ENCODE data around the gene RPTOR. TPM values are rescaled to one million over a fixed set of nuclear protein-coding genes. Genes with fewer than 3 reads are reported as not detected.

RPTOR gene
- polyA plus RNA-seq, 1 donor (not counting 4 experiments of a cell fraction or from before 2014, with no cell fraction given), result 4.0 TPM

DNA sequence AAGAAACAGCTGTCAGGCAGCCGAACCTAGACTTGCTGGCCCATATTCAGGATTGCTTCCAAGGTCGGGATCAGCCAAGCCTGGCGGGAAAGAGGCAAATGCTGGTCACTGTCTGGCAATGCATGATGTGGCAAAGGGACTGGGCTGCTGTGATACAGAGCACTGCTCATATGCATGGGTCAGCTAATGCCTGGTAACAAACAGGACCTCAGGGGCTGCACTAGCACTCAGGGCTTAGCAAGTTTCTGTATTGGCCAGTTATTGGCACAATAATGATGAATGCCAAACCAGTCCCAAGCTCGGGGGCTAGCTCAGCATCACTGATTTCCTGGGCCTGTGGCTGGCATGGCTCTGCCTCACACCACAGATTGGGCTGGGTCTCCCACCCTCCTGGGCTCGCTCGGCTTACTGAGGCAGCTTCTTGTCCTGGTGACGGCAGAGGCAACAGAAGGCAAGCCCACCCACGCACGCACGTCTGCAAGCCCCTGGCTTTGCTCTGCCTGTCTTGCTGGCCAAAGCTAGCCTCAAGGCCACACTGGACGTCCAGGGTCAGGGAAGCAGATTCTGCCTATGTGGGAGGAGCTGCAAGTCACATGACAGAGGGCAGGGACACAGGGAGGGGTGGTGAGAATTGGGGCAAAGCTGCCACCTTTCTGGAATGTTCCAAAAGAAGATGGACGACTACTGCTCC, 21.4 kb upstream of the RPTOR start:
- Histone ChIP-seq H3K36me3 (ENCODE audit: control insufficient read depth in 2 of 2, extremely low read depth in 1 of 2, insufficient read depth in 2 of 2, low read length in 2 of 2) (no peaks in the 10 kb centered on the region), H3K79me2 (ENCODE audit: control insufficient read depth, insufficient read depth, low read length) (no peaks in the 10 kb centered on the region), H3K9me3 (ENCODE audit: control insufficient read depth, low read depth, low read length) (no peaks in the 10 kb centered on the region), H3K4me3 (ENCODE audit: control insufficient read depth in 2 of 3, extremely low read depth in 1 of 3, insufficient read depth in 2 of 3, low read depth in 1 of 3, low read length in 3 of 3) (no peak overlapping the region), H3K4me1 (ENCODE audit: control insufficient read depth, extremely low read depth, insufficient read depth, low read length) (peaks cover 15% of the 10 kb centered on the region), H3K27ac (ENCODE audit: control insufficient read depth, insufficient read depth, low read length) (no peak overlapping the region), H4K20me1 (ENCODE audit: control insufficient read depth, extremely low read depth, insufficient read depth, low read length) (no peaks in the 10 kb centered on the region), H3K9ac (ENCODE audit: control insufficient read depth, extremely low read depth, insufficient read depth, low read length) (no peak overlapping the region), H3K27me3 (ENCODE audit: control insufficient read depth, extremely low read depth, insufficient read depth, low read length) (peaks cover 3% of the 10 kb centered on the region), H3K4me2 (ENCODE audit: control insufficient read depth, extremely low read depth, insufficient read depth, low read depth, low read length) (no peak overlapping the region), H3K9me1 (ENCODE audit: control insufficient read depth, extremely low read depth, insufficient read depth, low read length) (no peaks in the 10 kb centered on the region), H2AFZ (ENCODE audit: control insufficient read depth, low read length) (no peak overlapping the region)
- no peak for FAIRE-seq
- dilution Hi-C loops (cut with MboI; ENCODE audit: extremely low pct_ligation_motif_present, low sequenced_read_pairs), result no loop called here
- no peak for DNase-seq (ENCODE audit: low read depth, low spot score)
- TF ChIP-seq EZH2 (IDR thresholded peaks at IDR 0.05; ENCODE audit: low read length), result no peak
- TF ChIP-seq, protein P1, sequence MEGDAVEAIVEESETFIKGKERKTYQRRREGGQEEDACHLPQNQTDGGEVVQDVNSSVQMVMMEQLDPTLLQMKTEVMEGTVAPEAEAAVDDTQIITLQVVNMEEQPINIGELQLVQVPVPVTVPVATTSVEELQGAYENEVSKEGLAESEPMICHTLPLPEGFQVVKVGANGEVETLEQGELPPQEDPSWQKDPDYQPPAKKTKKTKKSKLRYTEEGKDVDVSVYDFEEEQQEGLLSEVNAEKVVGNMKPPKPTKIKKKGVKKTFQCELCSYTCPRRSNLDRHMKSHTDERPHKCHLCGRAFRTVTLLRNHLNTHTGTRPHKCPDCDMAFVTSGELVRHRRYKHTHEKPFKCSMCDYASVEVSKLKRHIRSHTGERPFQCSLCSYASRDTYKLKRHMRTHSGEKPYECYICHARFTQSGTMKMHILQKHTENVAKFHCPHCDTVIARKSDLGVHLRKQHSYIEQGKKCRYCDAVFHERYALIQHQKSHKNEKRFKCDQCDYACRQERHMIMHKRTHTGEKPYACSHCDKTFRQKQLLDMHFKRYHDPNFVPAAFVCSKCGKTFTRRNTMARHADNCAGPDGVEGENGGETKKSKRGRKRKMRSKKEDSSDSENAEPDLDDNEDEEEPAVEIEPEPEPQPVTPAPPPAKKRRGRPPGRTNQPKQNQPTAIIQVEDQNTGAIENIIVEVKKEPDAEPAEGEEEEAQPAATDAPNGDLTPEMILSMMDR (optimal IDR thresholded peaks at IDR 0.05 in 1 of 3, IDR thresholded peaks at IDR 0.05 in 1 of 3, conservative IDR thresholded peaks at IDR 0.05 in 1 of 3; ENCODE audit: extremely low read depth in 1 of 3, insufficient read depth in 2 of 3, low read length in 3 of 3), result no peak

DNA sequence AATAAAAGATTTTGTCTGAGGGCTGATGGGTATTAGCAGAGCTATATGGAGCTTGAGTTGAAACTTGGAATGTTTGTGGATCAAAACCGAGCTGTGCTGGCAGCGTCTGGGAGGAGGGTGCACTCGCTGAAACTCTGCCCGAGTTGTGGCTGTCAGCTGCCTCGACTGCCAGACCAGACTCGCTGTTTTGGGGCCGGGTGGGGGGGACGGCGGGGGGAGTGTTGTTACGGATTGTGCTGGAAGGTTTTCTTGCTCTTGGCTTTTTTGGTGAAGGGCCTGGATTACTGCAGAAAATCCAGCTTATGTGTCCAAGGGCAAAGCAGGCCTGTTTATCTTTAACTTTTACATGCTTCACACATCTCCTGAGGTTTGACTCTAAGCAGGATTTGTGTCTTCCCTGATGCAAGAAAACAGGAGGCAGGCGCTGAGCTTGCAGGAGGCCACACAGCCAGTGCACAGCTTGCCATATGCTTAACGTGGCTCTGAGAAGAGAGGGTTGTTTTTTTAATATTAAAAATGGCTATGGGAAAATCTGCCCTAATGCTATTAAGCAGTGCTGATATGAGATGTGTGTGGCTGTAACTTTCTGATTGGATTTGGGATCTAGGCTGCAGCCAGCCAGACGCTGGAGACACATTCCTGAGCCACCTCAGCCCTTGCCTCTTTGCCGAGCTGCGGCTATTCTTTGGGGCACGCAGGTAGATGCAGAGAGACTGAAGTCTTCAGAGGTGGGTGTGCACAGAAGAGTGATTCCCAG, 20.5 kb upstream of the RPTOR start:
- H3K4me1 ChIP-seq (ENCODE audit: control insufficient read depth, extremely low read depth, insufficient read depth, low read length), result peaks cover 15% of the 10 kb centered on the region
- H4K20me1 ChIP-seq (ENCODE audit: control insufficient read depth, extremely low read depth, insufficient read depth, low read length), result no peaks in the 10 kb centered on the region
- H3K79me2 ChIP-seq (ENCODE audit: control insufficient read depth, insufficient read depth, low read length), result no peaks in the 10 kb centered on the region
- FAIRE-seq (no peak), DNase-seq (ENCODE audit: low read depth, low spot score) (no peak)
- no peaks in the 10 kb centered on the region for H3K36me3 ChIP-seq (ENCODE audit: control insufficient read depth in 2 of 2, extremely low read depth in 1 of 2, insufficient read depth in 2 of 2, low read length in 2 of 2)
- no peak overlapping the region for H3K9ac ChIP-seq (ENCODE audit: control insufficient read depth, extremely low read depth, insufficient read depth, low read length)
- H3K27ac ChIP-seq (ENCODE audit: control insufficient read depth, insufficient read depth, low read length), result no peak overlapping the region
- H3K4me2 ChIP-seq (ENCODE audit: control insufficient read depth, extremely low read depth, insufficient read depth, low read depth, low read length), result no peak overlapping the region
- H3K9me3 ChIP-seq (ENCODE audit: control insufficient read depth, low read depth, low read length), result no peaks in the 10 kb centered on the region
- dilution Hi-C loops (cut with MboI; ENCODE audit: extremely low pct_ligation_motif_present, low sequenced_read_pairs), result no loop called here
- TF ChIP-seq EZH2 (IDR thresholded peaks at IDR 0.05; ENCODE audit: low read length), result no peak
- TF ChIP-seq, protein P1 (optimal IDR thresholded peaks at IDR 0.05 in 1 of 3, IDR thresholded peaks at IDR 0.05 in 1 of 3, conservative IDR thresholded peaks at IDR 0.05 in 1 of 3; ENCODE audit: extremely low read depth in 1 of 3, insufficient read depth in 2 of 3, low read length in 3 of 3), result no peak
- no peak overlapping the region for H2AFZ ChIP-seq (ENCODE audit: control insufficient read depth, low read length)
- H3K9me1 ChIP-seq (ENCODE audit: control insufficient read depth, extremely low read depth, insufficient read depth, low read length), result no peaks in the 10 kb centered on the region
- no peak overlapping the region for H3K4me3 ChIP-seq (ENCODE audit: control insufficient read depth in 2 of 3, extremely low read depth in 1 of 3, insufficient read depth in 2 of 3, low read depth in 1 of 3, low read length in 3 of 3)
- peaks cover 3% of the 10 kb centered on the region for H3K27me3 ChIP-seq (ENCODE audit: control insufficient read depth, extremely low read depth, insufficient read depth, low read length)

Measured in keratinocyte (primary cell).